HG02840 (cell line): ENCODE data around the gene TEF.

Experiments used
- ATAC-seq: cut with Tn5 transposase; IDR thresholded peaks from one replicate; pipeline ENCODE4 v1.9.1; 2021; ENCODE audit warnings: mild to moderate bottlenecking, moderate library complexity, moderate number of reproducible peaks; ENCODE audit not compliant: unreplicated experiment, low FRiP score

Gene TEF

GRCh38 chr22:41381329-41382097, at the start of gene TEF:
TSS of gene TEF (plus strand) at chr22:41381942. CDS start at chr22:41382045, 103 bp downstream.
- peak; percentile 88 for ATAC-seq

- ATAC-seq: no peak
These were observed 49.4 kb upstream of the TEF start for GRCh38 chr22:41332217-41332939.

DNA sequence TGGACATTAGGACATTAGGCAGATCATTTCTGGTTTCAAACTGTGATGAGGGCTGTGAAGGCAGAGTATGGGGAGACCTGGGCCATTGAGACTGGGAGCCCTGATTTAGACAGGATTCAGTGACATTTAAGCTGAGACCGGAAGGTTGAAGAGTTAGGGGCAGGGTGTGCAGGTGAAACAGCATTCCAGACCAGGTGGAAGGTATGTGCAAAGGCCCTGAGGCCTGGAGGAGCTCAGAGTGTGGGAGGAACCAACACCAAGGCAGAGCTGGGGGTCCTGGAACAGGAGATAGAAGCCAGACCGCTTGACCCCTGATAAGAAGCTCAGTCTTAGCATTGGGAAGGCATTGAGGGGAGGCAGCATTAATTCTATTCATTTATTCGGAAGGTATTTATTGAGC, 47.9 kb upstream of the TEF start:
- ATAC-seq: no peak

GRCh38 chr22:41334215-41334614, 47.5 kb upstream of the TEF start:
- no peak for ATAC-seq

- no peak for ATAC-seq
These were observed 46.6 kb upstream of the TEF start for GRCh38 chr22:41334951-41335635.

DNA sequence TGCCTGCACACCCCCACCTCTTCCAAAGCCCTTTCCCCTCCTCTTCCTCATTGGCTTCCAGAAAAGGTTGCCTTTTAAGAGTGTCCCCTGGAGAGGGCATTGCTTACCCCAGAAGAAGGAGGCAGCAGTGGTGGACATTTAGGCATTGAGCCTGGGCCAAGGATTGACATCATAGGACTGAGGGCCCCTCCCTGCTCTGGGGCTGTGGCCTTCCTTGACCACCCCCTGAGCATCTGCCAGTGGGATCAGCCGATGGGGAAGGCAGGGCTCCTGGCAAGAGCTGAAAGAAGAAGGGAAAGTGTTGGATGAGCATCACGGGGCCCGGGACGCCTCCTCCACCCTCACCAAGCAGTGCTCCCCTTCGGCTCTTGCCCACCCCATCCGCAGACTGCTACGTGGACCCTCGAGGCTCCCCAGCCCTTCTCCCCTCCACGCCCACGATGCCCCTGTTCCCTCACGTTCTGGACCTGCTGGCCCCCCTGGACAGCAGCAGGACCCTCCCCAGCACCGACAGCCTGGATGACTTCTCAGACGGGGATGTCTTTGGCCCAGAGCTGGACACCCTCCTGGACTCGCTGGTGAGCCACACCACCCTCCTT, 43.0 kb upstream of the TEF start:
- no peak for ATAC-seq

DNA sequence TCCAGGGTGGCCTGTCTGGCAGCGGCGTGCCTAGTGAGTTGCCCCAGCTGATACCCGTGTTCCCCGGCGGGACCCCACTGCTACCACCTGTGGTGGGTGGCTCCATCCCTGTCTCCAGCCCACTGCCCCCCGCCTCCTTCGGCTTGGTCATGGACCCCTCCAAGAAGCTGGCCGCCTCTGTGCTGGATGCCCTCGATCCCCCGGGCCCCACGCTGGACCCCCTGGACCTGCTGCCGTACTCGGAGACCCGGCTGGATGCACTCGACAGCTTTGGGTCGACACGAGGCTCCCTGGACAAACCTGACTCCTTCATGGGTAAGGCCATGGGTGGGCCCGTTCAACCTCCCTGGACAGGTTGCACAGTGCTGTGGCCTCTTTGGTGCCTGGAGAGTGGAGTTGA, 41.9 kb upstream of the TEF start:
- ATAC-seq: no peak

DNA sequence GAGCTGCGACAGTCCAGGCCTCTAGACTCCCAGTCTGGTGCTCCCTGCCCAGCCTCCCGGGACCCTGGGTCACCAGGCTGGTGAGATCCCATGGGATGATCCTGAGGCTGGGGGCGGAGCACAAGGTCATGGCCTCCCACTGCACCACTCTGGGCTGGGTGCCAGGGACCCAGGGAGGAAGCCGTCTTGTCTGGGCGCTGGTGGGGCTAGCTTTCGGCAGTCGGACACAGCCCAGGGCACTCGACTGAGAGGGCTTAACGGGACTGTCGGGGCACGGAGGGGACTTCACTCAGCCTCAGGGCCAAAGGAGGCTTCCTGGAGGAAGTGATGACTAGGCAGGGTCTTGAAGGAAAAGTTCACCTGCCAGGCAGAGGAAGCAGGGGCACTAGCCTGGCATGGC, 41.4 kb upstream of the TEF start:
- no peak for ATAC-seq

- ATAC-seq: no peak
These were observed 40.7 kb upstream of the TEF start for GRCh38 chr22:41341012-41341411.

GRCh38 chr22:41341990-41342389, 39.8 kb upstream of the TEF start:
- ATAC-seq: no peak

DNA sequence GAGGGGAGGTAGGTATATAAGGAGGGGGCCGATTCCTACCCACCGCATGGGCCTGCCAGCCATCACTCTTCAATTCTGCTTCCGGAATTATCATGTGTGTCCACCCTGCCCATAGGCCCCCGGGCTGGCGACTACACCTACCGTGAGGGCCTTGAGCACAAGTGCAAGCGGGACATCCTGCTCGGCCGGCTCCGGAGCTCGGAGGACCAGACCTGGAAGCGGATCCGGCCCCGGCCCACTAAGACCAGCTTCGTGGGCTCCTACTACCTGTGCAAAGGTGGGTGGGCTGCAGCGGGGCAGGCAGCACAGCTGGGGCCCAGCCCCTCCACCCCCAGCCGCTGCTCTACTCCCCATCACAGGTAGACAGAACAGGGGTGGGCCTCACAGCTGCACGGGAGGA, 38.4 kb upstream of the TEF start:
- ATAC-seq: no peak

GRCh38 chr22:41343717-41344116, 38.0 kb upstream of the TEF start:
- ATAC-seq: no peak

DNA sequence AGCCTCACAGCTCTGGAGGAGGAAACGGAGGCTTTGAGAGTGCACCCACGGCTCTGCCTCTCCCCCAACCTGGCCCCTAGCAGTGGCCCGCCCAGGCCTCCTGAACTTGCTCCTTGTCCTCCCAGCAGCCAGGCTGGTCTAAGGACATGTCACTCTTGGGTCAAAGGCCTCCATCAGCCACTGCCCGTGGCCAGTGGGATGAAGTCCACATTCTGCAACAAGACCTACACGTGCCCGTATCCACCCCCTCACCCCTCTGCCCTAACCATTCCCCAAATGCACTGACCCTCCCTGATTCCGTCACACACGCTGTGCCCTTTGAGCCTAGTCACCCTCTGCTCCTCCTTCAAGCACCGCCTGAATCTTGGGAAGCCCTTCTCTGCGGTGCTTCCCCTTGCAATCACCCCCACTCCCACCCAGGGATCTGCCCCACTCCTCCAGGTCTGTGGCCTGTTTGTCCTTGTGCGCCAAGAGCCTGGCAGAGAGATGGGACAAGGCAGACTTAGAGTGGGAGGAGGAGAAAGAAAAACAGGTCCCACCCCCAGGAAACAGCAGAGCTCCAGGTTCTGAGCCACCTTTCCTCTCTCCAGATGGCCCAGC, 37.5 kb upstream of the TEF start:
- no peak for ATAC-seq

GRCh38 chr22:41345807-41346335, 35.9 kb upstream of the TEF start:
- no peak for ATAC-seq

GRCh38 chr22:41347066-41347859, 34.5 kb upstream of the TEF start:
- no peak for ATAC-seq

DNA sequence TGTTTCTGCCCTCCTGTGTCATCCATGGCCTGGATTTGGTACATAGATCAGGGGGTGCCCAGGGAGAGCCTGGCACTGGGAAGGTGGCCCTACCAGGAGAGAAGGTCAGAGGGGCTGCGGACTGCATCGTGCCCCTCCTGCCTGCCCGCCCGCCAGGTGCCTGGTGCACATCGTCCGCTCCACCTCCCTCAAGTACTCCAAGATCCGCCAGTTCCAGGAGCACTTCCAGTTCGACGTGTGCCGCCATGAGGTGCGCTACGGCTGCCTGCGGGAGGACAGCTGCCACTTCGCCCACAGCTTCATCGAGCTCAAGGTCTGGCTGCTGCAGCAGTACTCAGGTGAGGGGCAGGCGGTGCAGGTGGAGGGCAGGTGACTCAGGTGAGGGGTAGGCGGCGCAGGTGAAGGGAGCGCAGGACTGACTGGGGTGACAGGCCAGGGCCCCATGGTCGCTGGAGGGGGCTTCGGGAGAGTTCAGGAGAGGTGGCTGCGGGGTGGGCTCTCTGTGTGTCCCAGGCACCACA, 32.7 kb upstream of the TEF start:
- no peak for ATAC-seq

GRCh38 chr22:41350087-41350486, 31.7 kb upstream of the TEF start:
- ATAC-seq: no peak

GRCh38 chr22:41351011-41351410, 30.7 kb upstream of the TEF start:
- ATAC-seq: no peak

GRCh38 chr22:41352058-41352457, 29.7 kb upstream of the TEF start:
- ATAC-seq: no peak
